VCaP (cell line): Measurements from ENCODE around the gene DLD.

Source experiments
- H3K27ac ChIP-seq: fragments of 450-650 bp; 2 replicates; pipeline ENCODE4 v1.5.1; 2017
- TF ChIP-seq, protein P1 (sequence below): fragments of 450-650 bp; conservative IDR thresholded peaks from 2 replicates; pipeline ENCODE4 v1.5.1; 2017; ENCODE audit warnings: mild to moderate bottlenecking, moderate library complexity

Gene DLD

DNA sequence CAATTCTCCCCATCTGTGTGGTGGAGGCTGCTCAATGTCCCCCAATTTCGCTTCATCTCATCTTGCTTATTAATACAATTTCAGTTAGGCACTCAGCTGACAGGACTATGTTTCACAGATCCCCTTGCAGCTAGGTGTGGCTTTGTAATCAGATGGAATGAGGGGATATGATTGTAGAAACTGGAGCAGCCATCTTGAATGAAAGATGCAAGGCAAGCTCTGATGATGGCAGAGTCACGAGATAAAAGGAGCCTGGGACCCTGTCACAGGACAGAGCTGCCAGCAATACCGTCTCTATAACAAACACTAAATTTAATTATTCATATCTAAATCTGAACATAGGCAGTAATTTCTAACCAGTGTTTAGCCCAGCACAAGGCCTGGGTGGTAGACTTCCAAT is 991 bp upstream of the DLD start:
- peak overlapping the region; percentile 87 for H3K27ac ChIP-seq
- TF ChIP-seq, protein P1, sequence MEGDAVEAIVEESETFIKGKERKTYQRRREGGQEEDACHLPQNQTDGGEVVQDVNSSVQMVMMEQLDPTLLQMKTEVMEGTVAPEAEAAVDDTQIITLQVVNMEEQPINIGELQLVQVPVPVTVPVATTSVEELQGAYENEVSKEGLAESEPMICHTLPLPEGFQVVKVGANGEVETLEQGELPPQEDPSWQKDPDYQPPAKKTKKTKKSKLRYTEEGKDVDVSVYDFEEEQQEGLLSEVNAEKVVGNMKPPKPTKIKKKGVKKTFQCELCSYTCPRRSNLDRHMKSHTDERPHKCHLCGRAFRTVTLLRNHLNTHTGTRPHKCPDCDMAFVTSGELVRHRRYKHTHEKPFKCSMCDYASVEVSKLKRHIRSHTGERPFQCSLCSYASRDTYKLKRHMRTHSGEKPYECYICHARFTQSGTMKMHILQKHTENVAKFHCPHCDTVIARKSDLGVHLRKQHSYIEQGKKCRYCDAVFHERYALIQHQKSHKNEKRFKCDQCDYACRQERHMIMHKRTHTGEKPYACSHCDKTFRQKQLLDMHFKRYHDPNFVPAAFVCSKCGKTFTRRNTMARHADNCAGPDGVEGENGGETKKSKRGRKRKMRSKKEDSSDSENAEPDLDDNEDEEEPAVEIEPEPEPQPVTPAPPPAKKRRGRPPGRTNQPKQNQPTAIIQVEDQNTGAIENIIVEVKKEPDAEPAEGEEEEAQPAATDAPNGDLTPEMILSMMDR: no peak

DNA sequence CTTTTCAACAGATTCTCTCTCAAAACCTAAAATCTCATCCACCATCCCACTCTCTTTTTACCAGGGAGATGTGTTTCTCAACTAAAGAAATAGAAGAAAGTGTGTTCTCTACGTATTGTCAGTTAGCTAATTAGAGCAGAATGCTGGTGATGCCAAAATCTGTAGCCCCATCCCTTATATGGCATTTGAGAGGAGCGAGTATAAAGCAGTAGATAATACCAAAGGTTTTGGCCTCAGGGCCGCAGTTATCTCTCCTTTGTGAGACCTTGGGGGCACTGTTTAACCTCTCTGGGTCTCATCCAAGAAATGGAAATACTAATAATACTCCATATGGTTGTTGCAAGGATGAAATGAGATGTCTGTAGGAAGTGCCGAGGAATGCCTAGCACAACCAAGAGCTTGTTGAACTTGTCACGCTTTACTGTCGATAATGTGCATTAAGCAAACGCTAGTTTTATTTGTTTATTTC is 456 bp upstream of the DLD start:
- peak overlapping the region; percentile 87 for H3K27ac ChIP-seq
- TF ChIP-seq, protein P1: no peak

DNA sequence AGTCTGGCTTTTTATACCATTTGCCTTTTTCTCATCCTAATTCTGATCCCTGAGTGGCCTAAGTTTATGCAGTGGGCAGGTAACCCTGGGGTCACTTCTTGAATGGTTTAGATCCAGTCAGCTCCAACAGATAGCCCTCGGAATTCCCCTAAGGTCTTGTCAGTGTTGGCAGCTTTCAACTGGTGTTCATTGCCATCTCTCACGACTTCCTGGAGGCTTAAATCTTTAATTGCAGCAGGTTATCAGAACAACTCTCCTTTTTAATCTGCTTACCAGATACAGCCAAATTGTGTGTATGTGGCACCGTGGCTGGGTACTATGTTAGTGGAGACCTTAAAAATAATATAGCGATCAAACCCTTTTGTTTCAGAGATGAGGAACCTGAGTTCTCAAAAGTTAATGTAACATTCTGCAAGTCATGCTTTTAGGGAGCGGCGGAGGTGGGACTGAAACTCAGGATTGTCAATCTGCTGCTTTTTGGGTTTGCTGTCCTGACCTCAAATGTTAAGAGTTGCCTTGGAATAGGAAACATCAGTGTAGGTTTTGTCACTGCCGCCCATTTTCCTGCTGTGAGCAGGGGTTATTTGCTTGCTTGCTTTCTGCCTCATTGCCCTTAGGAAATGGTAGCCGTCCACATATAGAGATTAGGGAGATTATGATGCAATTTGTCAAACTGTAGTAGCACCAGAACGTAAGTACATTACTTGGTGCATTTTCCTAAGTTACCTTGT is 818 bp downstream of the DLD start:
- H3K27ac ChIP-seq: peak overlapping the region; percentile 87
- TF ChIP-seq, protein P1: no peak

DNA sequence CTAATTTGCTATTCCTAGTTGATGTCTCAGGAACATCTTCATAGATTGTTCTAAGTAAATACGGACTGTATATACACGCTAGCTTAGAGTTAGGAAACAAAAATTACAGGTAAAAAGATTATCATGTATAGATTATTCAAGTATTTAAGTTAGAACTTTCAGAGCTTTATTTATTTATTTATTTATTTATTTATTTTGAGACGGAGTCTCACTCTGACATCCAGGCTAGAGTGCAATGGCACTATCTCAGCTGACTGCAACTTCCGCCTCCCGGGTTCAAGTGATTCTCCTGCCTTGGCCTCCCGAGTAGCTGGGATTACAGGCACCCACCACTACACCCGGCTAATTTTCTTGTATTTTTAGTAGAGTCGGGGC is 1.4 kb downstream of the DLD start:
- H3K27ac ChIP-seq: peak overlapping the region; percentile 87

DNA sequence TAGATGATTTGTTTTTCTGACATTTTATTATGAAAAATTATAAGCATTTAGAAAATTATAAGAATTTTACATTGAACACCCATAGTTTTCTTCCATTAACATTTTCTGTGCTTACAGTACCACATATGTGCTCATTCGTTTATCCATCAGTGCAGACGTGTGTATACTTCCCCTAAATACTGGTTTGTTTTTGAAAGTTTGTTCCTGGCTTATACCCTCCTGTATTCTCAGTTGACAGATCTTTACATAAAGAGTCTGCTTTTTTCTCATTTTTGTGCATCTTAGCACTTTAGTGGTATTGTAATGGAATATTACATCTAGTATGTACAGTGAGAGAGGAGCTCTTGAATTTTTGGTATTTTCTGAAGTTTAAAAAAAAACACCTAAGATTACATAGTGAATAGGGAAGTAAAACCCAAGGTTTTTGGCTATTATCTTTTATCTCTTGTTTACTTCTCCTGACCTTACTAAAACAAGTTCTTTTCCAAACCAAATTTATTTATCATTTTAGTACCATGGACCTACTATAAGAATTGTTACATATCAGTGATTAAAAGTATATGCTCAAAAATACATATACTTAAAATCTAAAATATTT is 8.1 kb downstream of the DLD start:
- TF ChIP-seq, protein P1: no peak
- no peak overlapping the region for H3K27ac ChIP-seq

DNA sequence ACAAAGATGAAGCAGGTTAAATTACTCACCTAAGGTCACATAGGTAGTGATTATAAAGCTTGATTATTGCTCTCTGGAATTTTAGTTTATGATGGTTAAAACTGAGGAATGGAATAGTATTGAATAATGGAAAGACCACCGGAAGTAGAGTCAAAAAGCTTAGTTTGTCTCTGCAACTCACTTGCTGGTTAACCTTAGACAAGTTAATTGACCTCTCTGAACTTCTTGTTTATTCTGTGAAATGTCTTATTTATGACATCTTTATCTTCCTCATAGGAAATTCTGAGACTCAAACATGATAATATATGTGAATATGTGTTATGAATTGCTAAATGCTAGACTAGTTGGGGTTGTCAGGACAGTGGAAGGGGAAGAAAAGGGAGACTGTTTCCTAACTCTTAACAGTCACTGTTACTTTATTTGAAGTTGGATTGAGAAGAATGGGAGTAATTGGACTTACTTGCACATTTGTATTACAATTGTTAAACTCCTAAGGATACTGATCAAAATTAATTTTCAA is 9.6 kb downstream of the DLD start:
- H3K27ac ChIP-seq: no peak overlapping the region
- TF ChIP-seq, protein P1: no peak

DNA sequence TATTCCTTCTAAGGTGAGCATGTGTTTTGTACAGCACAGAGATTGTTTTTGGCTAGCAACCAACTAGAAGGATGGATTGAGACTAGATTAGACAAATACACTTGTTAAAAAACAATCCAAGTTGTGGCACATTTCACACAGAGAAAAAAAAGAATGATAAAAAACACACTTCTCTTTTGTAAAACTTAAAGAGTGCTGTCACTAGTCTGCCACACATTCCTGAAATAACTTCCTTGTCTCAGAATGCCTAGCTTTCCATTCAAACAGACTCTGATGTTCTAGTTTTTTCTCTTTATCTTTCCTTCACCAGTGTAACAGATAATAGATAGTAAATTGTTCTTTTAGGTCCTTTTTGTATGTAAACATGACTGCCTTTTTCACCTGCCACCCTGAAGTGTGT is 11.4 kb downstream of the DLD start:
- TF ChIP-seq, protein P1: no peak
- H3K27ac ChIP-seq: no peak overlapping the region

DNA sequence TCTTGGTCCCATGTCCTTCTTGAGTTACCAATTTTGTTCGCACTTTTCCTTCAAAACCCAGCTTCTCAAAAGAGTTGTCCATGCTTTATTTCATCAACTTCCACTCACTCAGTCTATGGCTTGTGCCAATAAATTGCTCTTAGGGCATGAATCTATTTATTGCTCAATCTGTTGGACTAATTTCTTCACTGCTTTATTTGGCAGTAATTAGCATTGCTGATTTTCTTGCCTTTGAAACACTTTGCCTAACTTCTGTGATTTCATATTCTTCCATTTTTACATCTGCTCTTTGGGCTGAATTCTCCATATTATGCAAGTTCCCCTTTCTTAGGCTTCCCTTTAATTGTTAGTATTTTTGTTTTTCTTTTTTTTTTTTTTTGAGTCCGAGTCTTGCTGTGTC is 16.8 kb downstream of the DLD start:
- TF ChIP-seq, protein P1: no peak
- no peak overlapping the region for H3K27ac ChIP-seq
